HG02885 (cell line): ENCODE data around the gene SLC31A1.

ENCODE experiments used
- ATAC-seq: cut with Tn5 transposase; IDR thresholded peaks from one replicate; pipeline ENCODE4 v1.9.1; 2021; ENCODE audit warnings: mild to moderate bottlenecking; ENCODE audit not compliant: unreplicated experiment, poor library complexity

Gene SLC31A1

GRCh38 chr9:113221003-113221799 is at the start of gene SLC31A1, which contains the start of gene FKBP15:
SLC31A1 (plus strand) TSS chr9:113221544; CDS start chr9:113256149, 34,605 bp downstream.
FKBP15 (minus strand) TSS chr9:113221277; CDS start chr9:113221243, 34 bp downstream.
- peak; percentile 88 for ATAC-seq

GRCh38 chr9:113173341-113173740 is 48.0 kb upstream of the SLC31A1 start:
- no peak for ATAC-seq

- ATAC-seq: no peak
Observed at GRCh38 chr9:113176803-113177202, 44.5 kb upstream of the SLC31A1 start.

DNA sequence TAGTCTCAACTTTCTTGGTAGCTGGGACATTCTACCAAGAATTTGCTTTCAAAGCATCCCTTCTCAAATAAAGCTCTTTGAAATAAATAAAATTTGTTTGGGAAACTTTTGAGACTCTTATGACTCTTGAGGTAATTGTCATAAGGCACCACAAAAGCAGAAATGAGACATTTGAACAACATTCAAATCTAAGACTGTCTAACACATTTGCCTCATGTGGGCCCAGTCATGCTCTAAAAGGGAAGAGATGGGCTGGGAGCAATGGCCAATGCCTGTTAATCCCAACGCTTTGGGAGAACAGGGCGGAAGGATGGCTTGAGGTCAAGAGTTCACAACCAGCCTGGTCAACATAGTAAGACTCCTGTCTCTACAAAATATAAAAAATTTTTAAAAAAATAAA is 44.1 kb upstream of the SLC31A1 start:
- ATAC-seq: no peak

DNA sequence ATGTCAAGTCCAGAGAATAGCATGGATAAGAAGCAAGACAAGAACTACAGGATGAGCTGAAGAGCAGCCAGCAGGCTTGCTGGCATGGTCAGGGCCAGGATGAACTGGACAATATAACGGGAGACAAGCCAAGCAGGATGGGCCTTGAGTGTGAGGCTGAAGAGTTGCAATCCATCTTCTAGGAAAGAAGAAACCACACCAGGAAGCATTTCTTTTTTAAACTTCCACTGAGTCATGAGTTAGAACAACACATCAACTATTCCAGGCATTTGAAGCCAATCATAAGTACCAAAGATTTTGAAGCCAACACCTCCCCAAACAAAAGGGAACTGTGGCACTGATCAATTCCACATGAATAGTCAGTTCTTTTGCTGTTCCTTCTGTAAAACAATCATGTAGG is 43.3 kb upstream of the SLC31A1 start:
- no peak for ATAC-seq

DNA sequence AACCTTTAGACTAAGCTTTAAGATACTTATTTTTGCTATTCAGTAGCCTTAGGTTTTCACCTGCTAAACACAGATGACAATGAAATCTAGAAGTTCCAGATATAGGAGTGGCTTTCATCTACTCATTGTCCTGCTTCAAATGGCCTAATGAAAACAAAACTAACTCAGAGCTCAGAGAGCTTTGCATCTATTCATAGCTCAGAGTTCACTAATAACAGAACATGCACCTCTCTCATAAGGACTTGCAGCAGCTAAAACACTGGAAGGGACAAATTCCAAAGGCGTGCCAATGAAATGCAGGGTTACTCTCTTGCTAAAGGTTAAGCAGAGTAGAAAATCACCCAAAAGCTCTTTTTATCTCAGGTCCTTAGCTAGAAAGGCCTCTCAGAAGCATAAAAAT is 41.5 kb upstream of the SLC31A1 start:
- ATAC-seq: no peak

DNA sequence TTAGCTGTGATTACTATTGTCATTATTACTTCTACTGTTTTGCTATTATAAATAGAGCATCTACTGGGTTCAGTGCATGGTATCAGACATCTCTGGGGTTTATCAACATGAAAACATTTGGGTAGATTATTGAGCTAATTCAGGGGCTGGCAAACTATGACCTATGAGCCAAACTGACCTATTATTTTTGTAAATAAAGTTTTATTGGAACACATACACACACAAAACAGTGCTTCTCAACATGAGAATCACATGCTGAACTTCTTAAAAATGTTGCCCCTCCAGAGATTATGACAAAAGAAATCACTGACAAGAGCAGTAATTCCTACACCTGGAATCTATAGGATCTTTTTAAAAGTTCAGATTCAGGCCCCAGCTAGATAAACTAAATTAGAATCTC is 40.2 kb upstream of the SLC31A1 start:
- no peak for ATAC-seq

GRCh38 chr9:113183956-113184488 is 37.3 kb upstream of the SLC31A1 start:
- ATAC-seq: no peak

- no peak for ATAC-seq
Observed at GRCh38 chr9:113184539-113184938, 36.8 kb upstream of the SLC31A1 start.

- ATAC-seq: no peak
Observed at GRCh38 chr9:113185271-113185670, 36.1 kb upstream of the SLC31A1 start.

DNA sequence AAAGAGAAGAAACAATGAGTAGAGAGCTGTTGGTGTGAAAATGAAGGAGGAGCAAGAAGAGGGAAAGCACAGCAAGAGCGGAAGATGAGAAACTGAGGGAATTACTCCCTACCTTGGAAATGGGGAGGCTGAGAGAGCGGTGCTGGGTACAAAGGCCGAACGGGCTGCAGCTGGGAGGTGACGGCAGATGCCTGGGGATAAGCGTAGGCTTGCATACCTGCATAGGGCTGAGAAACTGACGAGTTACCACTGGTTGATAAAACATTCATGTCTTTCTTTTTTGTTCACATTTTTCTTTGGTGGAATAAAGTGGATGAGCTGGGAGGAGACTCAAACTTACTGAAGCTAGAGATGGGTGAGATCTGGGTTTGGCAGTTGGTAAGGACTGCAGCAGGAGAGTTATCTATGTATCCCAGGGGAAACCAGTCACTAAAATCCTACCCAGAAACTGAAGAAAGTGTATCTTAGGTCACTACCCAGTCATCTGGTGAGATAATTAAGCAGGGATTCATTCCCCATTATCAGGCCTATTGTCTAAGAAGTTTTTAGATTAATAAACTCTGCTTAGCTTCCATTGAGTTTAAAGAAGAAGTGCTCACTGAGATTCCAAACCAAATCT is 35.1 kb upstream of the SLC31A1 start:
- no peak for ATAC-seq

- ATAC-seq: no peak
Observed at GRCh38 chr9:113187929-113188595, 33.3 kb upstream of the SLC31A1 start.

DNA sequence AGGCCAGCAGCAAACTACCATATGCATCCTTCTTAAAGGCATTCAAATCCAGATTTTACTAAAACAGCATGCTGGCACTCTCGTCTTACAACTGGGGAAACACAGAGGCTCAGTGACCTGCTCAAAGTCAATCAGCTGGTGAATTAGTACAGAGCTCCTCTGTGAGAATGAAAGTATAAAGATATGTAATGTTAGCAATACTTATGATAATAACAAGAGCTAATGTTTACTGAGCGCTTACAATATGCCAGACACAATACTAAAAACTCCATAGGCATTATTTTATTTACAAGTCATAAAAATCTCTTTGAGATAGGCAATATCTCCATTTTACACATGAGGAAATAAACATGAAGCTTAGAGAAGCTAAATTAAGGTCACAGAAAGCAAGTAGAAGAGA is 28.9 kb upstream of the SLC31A1 start:
- ATAC-seq: no peak

DNA sequence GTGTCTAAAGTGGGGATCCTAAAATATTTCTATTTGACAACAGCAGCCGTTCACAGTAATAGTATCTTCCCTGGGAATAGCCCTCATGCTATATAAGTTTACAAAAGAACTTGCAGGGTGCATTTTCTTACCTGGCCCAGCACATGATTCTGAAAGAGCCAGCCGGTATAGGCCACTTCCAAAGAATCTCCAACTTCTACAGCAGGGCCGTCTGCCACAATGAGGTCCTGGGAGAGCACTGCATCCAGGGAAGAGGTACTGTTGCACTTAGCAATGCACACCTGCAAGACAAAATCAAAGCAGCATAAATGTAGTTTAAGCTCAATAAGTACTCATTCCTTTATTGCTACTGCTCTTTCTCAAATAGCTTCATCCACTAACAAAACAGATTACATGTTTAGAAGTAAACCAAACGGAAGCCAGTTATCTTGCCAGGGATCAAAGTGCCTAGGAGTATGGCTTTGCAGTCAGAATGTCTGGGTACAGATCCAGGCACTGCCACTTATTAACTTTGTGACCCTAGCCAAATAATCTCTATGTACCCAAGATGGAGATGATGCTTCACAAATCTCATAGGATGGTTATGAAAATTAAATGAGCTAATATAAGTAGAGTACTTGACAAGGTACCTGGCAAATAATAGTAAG is 21.5 kb upstream of the SLC31A1 start:
- ATAC-seq: no peak

DNA sequence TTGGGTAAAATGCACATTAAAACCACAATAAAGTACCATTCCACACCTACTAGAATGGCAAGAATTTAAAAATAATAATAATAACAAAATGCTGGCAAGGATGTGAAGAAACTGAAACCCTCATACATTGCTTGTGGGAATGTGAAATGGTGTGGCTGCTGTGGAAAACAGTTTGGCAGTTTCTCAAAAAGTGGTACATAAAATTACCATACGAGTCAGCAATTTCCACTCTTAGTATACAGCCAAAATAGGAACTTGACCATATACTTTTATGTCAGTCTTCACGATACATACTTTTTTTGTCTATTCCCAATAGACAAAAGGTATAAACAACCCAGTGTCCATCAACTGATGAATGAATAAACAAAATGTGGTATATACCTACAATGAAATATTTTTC is 15.9 kb upstream of the SLC31A1 start:
- ATAC-seq: no peak

DNA sequence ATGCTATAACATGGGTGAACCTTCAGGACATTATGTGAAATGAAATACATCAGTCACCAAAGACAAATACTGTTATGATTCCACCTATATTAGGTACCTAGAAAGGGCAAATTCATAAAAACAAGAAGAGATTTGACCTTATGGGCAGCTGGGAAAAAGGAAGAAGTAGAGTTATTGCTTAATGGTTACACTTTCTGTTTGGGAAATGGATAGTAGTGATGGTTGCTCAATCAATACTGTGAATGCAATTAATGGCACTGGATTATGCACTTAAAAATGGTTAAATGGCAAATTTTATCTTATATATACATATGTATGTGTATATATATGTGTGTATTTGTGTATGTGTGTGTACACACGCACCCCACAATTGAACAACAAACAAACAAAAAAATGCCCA is 15.5 kb upstream of the SLC31A1 start:
- ATAC-seq: no peak

DNA sequence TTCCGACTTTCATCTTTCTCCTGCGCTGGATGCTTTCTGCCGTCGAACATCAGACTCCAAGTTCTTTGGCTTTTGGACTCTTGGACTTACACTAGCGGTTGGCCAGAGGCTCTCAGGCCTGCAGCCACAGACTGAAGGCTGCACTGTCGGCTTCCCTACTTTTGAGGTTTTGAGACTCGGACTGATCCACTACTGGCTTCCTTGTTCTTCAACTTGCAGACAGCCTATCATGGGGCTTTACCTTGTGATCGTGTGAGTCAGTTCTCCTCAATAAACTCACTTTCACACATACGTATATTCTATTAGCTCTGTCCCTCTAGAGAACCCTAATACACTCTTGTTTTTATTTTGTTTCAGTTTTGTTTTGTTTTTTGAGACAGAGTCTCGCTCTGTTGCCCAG is 10.5 kb upstream of the SLC31A1 start:
- no peak for ATAC-seq

DNA sequence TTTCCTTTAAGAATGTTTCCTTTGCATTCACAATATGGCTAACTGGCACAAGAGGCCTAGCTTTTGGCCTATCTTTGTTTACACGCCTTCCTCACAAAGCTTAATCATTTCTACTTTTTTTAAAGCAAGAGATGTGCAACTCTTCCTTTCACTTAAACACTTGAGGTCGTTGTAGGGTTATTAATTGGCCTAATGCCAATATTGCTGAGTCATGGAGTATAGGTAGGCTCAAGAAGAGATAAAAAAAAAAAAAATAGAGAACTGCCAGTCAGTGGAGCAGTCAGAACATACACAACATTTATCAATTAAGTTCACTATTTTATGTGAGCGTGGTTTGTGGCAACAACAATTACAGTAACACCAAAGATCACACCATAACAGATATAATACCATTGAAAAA is 6.2 kb upstream of the SLC31A1 start:
- no peak for ATAC-seq

DNA sequence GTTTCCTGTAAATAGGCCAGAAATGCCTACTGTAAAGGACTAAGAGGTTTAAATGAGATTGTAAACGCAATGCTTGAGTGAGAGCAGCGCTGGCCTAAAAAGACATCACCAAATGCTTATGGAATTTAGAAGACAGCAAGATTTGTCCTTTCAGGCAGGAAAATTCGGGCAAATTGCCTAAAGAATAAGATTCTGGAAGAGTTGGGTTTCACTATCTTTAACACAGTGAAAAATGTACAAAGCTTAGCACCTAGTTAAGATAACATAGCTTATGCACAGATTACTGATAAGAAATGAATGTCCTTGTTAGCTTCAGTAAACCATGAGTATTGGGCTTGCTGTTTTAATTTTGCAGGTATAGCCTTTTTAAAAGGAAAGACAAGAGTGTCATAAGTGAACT is 4.9 kb upstream of the SLC31A1 start:
- no peak for ATAC-seq

DNA sequence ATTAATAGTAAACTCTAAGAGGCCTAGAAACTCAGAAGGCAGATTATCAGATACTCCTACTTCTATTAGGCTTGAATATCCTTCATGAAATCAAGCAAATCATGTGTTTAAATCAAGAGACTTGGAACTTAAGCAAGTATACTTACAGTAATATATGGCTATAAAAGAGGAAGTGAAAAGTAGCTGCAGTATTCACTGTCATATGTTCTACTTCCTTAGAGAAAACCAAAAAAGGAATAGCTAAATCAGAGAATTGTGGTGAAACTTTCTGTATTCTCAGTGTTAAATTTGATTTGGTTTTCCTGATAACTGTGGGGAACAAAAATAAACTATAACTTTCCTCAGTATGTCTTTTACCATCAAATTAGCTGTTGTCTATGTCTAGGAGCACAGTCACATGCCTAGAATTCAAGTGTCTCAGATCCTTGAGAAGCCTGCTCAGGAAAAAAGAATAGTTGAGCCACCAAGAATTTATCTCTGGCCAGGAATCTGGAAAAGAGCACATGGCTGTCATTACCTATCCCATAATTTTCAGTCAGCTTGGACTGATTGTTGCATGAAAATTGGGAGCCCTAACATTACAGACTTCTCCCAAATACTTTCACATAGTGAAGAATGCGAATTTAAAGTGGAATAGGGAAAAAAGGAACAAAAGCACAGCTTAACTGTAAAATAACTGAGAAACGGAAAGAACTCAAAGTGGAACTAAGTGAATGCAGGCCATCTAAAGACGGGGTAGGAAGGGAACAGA is 2.0 kb upstream of the SLC31A1 start:
- ATAC-seq: peak; percentile 42
